T47D (cell line): ENCODE measurements around the gene OR51B6.
"Not testable (repeated sequence)": the region's sequence is repeated elsewhere in the genome, so short reads cannot be mapped to it uniquely, and the experiment has no call there.

Experiments
- DNase-seq, 2 experiments: peaks; one replicate each; pipeline versions ENCODE4 v3.0.0 to v3.0.0-alpha.2; 2011 to 2012; ENCODE audit warnings: low read depth in 1 of 2, low spot score in 1 of 2
- JUND ChIP-seq: IDR thresholded peaks from 2 replicates; pipeline ENCODE4 v1.6.1; 2012; ENCODE audit warnings: low read depth
- in situ Hi-C: cut with HindIII; loops from 2 replicates; pipeline ENCODE4 v1.10.0; 2016; ENCODE audit warnings: low sequenced_read_pairs, low pct_unique_long_range_greater_than_20kb

The OR51B6 gene

DNA sequence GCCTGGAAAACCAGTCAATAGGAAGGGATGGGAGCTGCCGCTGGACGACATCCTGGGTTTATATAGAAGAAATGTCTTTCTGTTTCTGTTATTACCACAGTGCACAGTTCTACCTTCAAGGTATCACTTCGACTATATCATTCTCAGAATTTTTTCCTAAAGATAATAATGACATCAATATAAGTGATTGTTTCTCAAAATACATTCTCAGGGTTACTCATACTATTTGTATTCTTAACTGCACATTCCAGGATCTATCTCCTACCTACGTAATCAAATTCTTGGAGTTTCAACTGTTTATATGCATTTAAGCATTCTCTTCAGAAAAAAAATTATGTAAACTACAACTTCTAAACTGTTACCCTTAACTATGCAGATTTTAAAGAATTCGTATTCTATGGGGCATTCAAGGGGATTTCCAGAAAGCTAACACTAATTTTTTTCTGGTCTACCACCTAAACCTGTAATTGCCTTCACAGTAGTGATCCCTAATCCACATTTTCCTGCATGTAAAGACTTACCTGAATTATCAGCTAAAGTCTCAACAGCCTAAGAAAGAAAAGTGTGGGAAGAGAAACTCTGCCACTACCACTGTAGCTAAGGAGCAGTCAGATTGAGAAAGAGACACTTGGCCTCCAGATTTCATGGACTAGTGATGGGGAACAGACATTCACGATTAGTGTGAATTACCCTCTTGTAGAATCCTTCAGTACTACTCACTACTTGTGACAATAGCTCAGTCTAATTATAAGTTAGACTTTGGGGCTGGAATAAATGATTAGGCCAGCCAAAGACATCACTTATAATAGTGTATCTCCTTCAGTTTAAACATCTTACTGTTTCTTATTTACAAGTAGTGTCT lies 7.6 kb upstream of the OR51B6 start, which contains the start of gene OR51B5:
OR51B5 (minus strand) TSS at position 51 of the 862 bp plus-strand sequence; CDS start at position 51, 0 bp downstream.
- TF ChIP-seq JUND, result no peak
- no peak for DNase-seq
- in situ Hi-C loops, result no loop called here

DNA sequence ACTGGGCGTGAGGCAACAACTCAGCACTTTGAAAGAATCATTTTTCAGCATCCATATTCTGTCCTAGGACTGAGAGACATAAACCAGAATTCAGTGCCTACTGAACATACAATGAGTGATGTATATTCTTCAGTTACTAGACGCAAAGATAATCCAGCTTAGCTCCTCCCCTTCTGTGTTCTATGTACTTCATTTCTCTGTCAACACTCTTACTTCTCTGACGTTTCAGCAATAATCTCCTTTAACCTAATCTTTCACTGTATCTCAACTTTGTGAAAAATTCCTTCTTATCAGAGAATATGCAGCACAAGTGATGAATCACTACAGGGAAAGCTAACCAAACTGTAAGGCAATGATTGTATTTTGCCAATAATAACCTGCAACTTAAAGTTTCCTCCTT lies 5.5 kb upstream of the OR51B6 start:
- in situ Hi-C loops, result no loop called here
- no peak for DNase-seq
- TF ChIP-seq JUND, result no peak

DNA sequence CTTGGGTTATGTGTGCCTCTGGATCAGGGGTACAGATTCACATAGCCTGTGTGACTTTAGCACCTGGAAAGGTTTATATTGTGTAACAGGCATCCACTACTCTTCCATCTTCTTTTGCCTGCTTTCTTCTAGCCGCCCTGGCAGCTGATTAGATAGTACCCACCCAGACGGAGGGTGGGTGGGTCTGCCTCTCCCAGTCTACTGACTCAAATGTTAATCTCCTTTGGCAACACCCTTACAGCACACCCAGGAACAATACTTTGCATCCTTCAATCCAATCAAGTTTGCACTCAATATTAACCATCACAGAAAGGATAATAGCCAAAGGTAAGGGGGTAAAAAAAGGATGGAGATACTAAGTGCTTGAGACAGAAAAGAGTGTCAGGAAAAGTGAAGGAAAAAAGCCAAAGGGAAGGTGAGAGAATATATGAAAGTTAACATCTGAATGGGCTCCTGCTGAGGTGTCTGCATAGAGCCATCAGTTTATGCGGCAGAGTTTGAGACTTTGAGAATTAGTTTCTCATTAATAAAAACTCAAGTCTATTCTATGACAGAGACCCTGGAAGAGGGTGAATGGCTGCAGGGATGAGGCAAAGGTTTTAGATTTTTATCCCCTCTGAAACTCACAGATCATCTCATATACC lies 2.6 kb upstream of the OR51B6 start:
- in situ Hi-C loops, result no loop called here
- no peak for DNase-seq
- no peak for TF ChIP-seq JUND

DNA sequence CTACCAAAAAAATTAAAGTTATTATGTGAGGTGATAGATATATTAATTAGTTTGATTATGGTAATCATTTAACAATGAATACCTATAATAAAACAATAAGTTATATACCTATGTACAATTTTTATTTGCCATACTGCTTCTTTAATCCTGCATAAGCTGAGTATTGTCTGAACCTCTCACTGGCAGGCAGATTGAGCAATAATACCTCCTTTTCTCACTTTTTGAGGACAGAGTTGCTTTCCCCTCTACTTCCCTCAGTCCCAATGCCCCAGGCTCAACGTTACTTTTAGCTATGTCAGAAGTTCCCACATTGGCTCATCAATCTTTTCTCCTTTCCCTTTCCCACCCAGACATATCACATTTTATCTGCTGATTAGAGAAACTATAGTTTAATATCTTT lies 1.8 kb upstream of the OR51B6 start:
- in situ Hi-C loops, result no loop called here
- TF ChIP-seq JUND, result no peak
- DNase-seq, result no peak

DNA sequence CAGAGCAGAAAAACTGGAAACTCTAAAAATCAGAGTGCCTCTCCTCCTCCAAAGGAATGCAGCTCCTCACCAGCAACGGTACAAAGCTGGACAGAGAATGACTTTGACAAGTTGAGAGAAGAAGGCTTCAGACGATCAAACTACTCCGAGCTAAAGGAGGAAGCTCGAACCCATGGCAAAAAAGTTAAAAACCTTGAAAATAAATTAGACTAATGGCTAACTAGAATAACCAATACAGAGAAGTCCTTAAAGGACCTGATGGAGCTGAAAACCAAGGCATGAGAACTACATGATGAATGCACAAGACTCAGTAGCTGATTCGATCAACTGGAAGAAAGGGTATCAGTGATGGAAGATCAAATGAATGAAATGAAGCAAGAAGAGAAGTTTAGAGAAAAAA lies 4.7 kb downstream of the OR51B6 start:
- in situ Hi-C loops, DNase-seq: not testable (repeated sequence)

DNA sequence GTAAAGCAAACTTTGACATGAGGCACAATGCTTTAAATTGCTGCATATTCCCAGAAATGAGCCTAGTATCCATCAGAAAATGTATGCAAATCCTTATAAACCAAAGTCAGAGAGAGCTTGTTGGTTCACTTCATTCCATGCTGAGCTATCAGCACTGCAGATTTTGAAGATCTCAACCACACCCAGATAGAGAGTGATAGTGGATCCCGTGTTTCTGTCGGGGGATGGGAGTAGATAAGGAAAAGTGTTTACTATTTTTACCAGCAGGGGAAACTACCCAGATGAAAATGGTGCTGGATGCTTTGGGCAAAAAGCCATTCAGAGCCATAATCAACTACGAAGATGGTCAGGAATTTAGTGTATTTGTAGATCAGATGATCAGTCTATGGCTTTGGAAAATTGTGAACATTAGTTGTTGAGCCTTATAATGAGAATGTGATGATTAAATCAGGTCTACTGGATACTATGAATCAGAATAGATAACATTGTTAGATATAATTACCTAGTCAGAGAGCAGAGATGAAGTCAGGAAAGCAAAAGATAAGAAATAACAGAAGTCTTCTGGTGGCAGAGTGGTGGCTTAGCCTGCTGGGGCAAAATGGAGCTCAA lies 10.8 kb downstream of the OR51B6 start:
- no peak for TF ChIP-seq JUND

DNA sequence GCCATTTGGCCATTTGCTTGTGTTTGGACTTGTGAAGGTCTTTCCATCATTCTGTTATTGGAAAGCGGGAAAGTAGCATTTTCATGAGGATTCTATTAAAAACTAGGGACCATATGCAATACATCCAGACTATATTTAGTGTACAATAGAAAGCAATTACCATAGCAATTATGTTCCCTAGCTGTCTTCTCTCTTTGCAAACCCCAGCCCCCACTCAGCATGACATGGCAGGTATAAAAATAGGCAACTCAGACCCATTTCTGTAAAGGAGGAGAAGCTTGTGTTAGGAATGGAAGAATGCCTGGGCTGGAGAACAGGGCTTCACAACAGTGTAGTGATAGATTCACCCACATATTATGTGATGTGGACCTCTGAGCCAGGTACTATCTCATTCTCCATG lies 12.4 kb downstream of the OR51B6 start:
- in situ Hi-C loops, result no loop called here
- DNase-seq, result no peak
- no peak for TF ChIP-seq JUND

More for the DNA sequence above, 10.8 kb downstream of the OR51B6 start:
- no peak for DNase-seq
- in situ Hi-C loops, result no loop called here

DNA sequence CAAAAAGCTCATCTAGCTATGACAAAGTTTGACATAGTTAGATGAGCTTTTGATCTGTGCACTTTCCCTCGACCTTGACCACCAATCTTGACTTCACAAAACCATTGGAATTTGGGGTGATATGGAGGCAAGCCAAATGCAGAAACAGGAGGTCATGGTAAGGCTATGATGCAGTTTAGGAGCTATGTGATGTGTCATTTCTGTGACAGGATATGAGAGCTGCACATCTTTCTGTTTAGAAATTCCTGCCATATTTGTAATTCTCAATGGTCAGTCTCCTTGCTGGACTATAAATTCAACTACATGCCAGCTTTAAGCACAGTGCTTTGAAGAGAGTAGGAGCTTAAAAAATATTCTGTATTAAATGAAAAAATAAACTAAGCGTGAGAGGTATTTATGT lies 12.9 kb downstream of the OR51B6 start:
- TF ChIP-seq JUND, result no peak
- no peak for DNase-seq

DNA sequence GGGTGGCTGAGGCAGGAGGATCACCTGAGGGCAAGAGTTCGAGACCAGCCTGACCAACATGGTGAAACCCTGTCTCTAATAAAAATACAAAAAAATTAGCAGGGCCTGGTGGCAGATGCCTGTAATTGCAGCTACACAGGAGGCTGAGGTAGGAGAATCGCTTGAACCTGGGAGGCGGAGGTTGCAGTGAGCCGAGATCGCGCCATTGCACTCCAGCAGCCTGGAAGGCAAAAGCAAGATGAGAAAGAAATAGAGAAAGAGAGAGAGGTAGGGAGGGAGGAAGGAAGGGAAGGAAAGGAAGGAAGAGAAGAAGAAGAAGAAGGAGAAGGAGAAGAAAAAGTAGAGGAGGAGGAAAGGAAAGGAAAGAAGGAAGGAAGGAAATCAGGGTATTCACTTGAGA lies 15.1 kb downstream of the OR51B6 start:
- in situ Hi-C loops, DNase-seq: not testable (repeated sequence)

More for the DNA sequence above, 12.9 kb downstream of the OR51B6 start:
- in situ Hi-C loops, result no loop called here

DNA sequence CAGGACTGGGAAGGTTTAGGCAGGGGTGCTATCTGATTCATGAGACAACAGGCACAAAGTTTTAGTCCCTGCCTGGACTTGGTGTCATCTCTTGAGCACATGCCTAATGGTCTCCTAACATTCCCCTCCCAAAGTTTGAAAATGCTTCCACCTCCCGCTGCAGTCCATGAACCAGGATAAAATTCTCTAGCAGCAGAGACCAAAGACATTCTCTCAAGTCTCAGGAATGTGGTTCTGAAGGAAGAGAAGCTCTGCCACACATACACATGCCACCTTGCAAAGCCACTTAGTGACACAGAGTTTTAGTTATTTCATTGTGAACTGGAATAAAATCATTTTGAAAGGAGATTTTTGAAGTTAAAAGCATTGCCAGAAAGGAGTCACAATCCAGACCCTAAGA lies 15.5 kb downstream of the OR51B6 start:
- in situ Hi-C loops, result no loop called here
- no peak for DNase-seq
- no peak for TF ChIP-seq JUND

DNA sequence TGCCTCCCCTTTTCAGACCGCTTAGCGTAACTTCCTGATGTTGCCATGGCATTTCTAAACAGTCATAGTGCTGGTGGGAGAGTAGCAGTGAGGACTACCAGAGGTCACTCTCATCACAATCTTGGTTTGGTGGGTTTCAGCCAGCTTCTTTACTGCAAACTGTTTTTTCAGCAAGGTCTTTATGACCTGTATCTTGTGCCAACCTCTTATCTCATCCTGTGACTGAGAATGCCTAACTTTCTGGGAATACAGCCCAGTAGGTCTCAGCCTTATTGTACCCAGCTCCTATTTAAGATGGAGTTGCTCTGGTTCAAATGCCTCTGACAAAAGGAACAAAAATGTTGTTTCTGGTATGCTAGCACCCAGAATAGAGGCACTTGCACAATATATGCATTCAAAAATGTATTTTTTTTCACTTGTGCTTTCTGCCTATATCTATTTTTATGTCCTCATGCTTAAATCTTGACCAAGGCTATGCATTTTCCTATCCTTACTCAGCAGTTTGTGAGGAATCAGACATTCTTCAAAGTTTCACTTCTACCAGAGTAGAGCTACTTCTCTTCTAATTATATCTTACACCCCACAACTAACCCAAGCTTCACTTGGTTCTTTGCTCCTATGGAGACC lies 16.3 kb downstream of the OR51B6 start:
- in situ Hi-C loops, result no loop called here

DNA sequence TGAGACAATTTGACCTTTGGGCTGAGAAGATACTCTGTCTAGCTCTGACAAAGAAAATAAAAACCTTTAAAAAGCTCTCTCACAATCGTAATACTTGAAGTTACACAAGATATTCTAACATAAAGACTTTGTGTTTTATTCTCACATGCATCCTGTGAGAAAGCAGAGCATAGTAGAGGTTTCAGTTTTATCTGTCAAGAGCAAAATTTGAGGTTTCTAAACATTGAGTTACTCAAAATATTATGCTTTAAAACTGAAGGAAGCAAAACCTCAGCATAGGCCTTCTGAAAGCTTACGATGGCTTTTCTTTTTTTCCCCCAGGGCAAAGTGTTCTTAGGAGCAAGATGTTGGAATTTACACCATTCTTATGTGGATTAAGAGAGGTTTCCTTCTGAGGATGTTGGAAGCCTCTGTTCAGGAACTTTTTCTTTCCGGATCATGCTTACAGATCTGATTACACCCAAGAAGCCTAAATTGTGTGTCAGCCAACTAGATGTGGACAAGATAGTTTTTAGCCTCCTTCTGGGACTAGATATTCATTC lies 17.3 kb downstream of the OR51B6 start:
- DNase-seq, result no peak
- TF ChIP-seq JUND, result no peak
- in situ Hi-C loops, result no loop called here

More for the DNA sequence above, 16.3 kb downstream of the OR51B6 start:
- no peak for DNase-seq
- TF ChIP-seq JUND, result no peak
